Stimulated activated CD8-positive, alpha-beta memory T cell treated with anti-CD3 and anti-CD28 coated beads, Interleukin-2, amount 100 ng/mL, for 1 hour (primary cell): ENCODE data around the gene PPAN.

Experiments
- DNase-seq, 2 donors: peaks; one replicate each; pipeline ENCODE4 v3.0.0-alpha.2; 2020; ENCODE audit warnings: low read depth in 2 of 2

The PPAN gene

DNA sequence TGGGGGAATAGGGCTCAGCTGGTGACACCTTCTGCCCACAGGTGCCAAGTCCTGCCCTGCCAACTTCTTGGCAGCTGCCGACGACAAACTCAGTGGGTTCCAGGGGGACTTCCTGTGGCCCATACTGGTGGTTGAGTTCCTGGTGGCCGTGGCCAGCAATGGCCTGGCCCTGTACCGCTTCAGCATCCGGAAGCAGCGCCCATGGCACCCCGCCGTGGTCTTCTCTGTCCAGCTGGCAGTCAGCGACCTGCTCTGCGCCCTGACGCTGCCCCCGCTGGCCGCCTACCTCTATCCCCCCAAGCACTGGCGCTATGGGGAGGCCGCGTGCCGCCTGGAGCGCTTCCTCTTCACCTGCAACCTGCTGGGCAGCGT lies 7.4 kb downstream of the PPAN start:
- DNase-seq, result no peak

DNA sequence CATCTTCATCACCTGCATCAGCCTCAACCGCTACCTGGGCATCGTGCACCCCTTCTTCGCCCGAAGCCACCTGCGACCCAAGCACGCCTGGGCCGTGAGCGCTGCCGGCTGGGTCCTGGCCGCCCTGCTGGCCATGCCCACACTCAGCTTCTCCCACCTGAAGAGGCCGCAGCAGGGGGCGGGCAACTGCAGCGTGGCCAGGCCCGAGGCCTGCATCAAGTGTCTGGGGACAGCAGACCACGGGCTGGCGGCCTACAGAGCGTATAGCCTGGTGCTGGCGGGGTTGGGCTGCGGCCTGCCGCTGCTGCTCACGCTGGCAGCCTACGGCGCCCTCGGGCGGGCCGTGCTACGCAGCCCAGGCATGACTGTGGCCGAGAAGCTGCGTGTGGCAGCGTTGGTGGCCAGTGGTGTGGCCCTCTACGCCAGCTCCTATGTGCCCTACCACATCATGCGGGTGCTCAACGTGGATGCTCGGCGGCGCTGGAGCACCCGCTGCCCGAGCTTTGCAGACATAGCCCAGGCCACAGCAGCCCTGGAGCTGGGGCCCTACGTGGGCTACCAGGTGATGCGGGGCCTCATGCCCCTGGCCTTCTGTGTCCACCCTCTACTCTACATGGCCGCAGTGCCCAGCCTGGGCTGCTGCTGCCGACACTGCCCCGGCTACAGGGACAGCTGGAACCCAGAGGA lies 7.9 kb downstream of the PPAN start:
- DNase-seq, result no peak

DNA sequence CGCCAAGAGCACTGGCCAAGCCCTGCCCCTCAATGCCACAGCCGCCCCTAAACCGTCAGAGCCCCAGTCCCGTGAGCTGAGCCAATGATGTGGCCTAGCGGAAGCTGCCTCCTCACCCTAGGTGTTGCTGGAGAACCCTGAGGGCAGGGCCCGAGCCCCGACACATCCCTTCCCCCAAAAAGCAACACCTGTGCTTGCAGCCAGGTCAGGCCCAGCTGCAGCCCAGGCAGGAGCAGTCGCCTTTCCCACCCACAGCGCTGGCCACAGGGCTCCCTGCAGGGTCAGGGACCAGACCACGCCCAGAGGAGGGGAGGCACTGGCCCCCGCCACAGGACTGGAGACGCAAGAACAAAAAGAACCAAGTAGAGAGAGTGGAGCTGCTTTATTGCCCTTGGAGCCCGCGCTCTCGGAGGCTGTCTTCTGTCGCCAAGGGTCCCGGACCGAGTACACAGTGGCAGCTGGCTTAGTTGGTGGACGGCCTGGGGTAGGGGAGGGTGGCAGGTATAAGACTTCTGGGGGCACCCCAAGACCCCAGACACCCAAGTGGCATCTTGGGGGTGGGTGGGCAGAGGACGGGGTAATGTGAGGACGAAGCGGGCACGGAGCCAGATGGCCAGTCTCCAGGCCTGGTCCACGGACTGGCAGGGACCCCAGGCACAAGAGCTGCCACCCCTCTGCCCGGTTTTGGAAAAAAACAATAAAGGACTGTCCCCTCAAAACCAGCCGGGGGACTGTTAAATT lies 8.7 kb downstream of the PPAN start:
- no peak for DNase-seq

DNA sequence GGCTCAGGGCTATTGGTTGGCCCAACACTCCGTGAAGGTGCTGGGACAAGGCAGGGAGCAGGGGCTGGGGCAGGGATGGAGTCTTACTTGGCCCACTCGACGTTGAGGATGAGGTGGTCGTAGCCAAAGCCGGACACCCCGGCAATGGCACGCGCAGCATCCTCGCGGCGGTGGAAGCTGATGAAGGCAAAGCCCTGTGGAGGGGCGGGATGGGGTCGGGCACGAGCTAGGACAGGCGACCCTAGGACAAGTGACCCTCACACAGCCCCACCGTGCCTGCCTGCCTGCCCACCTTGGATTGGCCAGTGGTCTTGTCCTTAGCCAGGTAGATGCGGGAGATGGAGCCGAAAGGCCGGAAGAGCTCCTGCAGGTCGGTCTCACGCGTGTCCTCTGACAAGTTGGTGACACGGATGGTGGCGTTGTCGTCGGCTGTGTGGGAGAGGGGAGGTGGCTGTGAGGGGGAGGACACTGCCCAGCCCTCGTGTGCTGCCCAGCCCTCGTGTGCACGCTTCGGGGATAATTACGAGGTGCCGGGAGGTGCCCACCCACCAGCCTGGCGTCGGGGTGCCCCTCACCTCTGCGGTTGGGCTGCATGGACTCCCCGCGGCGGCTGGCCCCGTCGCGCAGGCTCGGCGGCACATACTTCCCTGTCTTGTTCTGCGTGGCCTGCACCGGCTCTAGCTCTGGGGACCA lies 9.4 kb downstream of the PPAN start:
- no peak for DNase-seq

DNA sequence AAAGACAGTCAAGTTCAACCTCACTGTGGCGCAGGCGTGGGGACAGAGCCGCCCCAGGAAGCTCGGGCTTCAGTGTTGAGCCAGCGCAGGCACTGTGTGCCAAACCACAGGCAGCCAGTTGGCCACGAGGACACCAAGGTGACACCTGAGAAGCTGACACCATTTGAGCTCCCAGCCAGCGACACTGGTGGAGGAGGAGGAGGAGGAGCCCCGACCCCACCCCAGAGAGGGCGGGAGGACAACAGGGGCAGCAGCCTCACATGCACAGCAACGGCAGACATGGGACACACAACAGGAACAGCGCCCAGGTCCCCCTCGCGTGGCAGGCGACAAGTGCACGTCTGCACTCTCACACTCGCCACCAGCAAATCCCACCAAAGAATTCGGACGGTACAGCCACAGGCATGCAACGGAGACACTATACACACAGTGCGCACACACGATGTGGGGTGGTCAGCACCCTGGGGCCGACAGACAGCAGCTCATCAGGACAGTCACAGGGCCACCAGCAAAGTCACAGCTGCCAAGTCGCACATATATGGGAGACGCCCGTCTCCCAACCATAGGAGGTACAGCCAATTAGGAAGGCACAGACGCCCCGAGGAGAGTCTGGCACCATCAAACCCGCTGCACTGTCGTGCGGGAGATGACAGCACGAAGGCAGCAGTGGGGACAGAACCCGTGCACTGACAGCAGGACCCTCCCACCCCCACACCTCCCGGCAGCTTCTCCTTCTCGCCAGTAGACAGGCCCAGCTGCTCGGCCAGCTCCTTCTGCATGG lies 10.1 kb downstream of the PPAN start:
- DNase-seq, result no peak

DNA sequence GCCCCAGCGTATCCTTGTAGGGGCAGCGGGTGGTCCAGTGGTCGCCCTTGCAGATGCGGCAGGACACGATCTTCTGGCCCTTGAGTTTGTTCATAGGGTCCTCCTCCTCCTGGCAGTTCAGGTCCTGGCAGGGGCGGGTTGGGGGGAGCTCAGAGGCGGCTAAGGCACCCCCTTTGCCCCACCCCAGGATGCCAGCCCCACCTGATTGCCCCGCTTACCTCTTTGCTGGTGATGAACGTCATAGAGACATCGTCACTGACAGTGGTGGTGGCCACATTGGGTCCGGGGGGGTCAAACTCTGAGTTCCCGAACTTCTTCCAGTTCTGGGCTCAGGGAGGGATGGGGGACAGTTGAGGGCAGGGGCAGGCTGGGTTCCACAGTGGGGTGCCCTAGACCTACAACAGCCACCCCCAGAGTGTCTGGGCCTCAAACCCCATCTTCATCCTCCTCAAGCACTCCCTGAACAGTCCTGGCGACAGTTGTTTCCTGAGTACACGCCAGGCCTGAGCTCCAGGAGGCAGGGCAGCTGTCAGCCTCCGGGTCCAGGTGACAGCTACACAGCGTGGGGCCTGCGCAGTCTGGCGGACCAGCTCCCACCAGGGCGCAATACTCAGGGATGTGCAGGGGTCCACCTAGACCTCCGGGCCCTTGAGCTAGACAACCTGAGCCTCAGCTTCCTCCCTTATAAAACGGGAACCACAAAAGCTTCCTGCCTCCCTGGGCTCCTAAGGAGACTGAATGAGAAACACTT lies 10.9 kb downstream of the PPAN start:
- DNase-seq, result no peak

DNA sequence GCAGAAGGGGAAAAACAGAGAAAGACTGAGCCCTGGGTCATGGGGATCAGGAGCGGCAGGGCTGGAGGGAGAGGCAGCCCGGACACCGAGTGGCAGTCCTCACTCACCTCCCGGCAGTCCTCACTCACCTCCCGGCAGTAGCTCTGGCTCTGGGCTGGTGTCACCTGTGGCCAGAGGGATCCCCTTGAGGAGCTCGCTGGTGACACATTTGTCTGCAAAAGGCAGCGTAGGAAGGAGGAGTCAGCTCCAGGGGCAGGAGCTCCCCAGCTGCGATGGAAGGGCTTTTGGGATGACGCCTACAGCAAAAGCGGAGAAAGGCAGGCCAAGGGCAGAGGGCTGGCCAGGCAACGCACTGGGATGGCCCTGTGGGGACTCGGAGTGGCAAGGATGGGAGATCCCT lies 12.8 kb downstream of the PPAN start:
- DNase-seq, result no peak

DNA sequence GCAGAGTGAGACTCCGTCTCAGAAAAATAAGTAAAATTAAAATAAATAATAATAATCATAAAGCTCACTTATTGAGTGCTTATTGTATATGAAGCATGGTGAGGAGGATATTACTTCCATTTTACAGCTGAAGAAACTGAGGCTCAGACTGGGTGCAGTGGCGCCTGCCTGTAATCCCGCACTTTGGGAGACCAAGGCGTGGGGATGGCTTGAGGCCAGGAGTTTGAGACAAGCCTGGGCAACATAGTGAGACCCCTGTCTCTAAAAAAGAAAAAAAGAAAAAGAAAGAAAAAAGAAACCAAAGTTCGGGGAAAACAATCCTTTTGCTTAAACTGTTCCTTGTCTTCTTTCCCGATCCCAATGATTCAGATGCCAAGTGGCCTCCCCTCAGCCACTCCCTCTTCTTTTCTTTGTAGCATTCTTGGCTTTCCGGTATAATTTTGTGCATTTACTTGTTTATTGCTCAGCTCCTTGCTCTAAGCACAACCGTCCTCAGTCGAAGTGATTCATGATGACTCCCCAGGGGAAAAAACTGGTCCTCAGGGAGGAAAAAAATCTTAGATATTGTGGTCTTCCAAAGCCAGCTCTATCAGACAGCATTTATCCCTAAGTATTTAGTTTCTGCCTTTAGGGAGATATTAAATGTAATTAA lies 14.5 kb downstream of the PPAN start:
- no peak for DNase-seq

DNA sequence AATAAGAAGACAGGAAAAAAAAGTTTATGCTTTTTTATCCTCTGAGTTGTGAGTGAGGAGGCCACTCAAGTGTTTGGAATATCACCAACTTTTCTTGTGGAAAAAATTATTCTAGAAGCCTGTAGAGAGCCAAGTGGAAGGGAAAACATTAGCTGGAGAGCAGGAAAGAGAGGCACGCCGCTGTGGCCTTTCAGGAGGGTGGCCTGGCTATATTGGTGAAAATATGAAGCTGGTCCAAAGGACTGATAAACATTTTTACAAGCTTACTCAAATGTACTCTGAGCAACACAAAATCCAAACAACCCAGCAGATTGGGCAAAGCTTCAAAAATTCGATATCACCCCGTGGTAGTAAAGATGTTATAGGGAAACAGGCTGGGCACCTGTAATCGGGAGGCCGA lies 15.9 kb downstream of the PPAN start:
- no peak for DNase-seq

DNA sequence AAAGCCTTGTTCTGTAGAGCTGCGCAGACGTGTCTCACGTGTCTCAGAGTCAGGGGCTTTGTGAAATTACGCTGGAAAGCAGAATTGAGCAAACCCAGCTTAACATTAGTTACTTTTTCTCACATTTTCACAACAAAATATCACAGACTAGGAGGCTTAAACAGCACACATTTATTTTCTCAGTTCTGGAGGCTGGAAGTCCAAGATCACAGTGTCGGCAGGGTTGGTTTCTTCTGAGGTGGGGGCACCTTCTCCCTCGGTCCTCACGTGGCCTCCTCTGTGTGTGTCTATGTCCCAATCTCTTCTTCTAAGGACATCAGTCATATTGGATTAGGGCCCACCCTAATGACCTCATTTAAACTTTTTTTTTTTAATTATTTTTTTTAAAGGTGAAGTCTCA lies 18.3 kb downstream of the PPAN start:
- DNase-seq, result no peak

DNA sequence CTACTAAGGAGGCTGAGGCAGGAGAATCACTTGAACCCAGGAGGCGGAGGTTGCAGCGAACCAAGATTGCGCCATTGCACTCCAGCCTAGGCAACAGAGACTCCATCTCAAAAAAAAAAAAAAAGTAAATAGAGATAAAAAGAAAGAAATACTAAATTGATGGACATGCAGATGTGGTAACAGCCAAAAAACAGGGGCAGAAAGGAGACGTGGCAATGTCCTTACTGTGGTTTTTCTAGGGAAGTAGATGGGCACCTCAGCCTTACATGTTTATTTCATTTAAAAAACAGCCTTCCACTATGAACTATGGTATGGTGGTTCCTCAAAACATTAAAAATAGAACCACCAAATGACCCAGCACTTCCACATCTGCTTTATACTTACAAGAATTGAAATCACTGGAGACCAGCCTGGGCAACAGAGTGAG lies 20.1 kb downstream of the PPAN start:
- DNase-seq, result no peak

DNA sequence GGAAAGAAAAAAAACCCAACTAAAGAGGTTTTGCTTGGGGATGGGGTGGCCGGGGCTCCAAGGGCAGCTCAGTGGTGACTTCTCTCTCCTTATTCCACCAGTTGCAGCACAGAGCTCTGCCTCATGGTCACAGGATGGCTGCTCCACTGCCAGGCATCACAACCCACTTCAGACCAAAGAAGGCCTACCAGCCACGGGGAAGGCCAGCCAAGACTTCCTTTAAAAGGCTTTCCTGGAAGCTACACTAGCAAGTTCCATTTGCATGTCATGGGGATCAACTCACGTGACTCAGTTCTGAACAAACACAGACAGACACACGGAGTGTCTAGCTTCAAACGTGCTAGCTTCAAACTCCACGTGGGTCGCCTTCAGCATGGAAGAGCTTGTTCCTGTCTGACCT lies 26.7 kb downstream of the PPAN start:
- DNase-seq, result no peak

DNA sequence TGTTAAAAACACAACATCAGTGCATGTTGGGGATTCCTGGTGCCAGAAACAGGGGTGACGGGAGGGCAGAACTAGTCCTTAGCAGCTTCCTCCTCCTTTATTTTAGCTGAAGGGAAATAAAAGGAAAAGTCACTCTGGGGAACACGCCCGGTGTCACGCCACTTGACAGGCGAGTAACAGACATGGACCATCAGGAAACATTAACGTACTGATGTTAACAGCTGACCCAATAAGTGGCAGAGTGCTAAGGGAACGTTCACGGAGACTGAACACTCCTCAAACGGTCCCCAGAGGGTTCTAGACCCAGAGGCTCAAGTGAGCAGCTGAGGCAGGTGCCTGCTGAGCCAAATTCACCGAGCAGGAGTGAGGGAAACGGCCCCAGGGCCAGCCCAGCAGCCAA lies 27.4 kb downstream of the PPAN start:
- DNase-seq, result no peak

DNA sequence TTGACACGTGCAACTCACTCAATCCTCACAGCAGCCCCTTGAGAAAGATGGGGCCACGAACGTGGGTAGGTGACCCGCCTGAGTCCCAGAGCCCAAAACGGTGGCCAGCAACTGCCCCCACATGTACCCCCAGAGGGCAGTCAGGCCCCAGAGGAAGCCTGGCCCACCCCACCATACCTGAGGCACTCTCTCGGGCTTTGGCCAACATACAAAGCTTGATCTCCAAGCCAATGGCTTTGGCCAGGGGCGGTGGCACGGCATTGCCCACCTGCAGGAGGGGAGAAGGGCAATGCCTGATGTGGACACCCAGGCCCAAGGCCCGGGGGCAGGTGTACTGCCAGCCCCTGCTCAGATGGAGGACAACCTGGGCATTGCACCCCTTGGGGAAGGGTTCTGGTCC lies 27.9 kb downstream of the PPAN start:
- no peak for DNase-seq

DNA sequence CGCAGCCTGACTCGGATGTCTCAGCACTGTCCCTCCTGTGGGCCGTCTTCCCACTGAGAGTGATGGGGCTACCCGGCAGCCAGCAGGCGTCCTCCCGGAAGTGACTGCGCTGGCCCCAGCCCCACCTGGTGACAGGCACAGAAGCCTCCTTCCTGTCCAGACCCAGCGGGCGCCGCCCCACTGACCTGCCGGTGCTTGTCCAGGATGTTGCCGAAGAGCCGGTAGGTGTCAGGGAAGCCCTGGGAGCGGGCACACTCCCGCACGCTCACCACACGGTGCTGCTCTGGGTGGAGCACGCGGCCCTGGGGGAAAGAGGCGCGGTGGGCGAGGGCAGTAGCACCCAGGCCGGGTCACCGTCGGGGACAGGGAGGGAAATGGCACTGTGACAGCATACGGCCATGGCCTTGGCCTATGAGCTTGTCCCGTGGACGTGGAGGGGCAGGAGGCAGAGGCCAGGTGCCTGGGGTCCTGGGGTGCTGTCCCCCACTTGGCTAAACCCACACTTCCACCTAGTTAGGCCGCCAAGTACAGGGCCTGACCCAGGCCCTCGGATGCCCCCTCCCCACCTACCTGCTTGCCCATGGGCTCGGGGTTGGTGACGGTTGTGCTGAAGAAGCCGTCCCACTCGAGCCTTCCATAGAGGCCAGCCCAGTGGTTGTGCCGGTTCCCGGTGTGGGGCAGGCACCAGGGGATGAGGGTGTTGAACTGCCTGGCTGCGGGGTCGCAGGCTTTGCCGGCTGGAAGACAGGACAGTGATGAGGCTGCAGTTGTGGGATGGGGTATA lies 29.6 kb downstream of the PPAN start:
- DNase-seq, result no peak

DNA sequence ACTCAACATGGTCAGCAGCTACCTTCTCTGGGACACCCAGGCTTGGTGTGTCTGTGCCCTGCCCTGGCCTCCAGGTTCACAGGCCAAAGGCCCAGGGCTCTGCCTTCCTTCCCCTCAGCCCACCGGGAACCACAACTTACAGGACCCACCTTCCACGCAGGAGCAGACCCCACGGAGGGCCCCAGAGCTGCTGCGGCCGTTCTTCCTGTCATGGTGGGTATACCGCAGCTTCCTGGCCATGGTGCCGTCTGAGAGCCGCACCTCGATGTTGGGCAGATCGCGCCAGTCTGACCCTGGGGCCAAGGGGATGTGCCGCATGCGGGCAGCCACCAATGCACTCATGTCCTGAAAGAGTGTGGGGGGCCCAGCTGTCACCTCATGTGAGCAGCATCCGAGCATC lies 30.8 kb downstream of the PPAN start:
- no peak for DNase-seq

DNA sequence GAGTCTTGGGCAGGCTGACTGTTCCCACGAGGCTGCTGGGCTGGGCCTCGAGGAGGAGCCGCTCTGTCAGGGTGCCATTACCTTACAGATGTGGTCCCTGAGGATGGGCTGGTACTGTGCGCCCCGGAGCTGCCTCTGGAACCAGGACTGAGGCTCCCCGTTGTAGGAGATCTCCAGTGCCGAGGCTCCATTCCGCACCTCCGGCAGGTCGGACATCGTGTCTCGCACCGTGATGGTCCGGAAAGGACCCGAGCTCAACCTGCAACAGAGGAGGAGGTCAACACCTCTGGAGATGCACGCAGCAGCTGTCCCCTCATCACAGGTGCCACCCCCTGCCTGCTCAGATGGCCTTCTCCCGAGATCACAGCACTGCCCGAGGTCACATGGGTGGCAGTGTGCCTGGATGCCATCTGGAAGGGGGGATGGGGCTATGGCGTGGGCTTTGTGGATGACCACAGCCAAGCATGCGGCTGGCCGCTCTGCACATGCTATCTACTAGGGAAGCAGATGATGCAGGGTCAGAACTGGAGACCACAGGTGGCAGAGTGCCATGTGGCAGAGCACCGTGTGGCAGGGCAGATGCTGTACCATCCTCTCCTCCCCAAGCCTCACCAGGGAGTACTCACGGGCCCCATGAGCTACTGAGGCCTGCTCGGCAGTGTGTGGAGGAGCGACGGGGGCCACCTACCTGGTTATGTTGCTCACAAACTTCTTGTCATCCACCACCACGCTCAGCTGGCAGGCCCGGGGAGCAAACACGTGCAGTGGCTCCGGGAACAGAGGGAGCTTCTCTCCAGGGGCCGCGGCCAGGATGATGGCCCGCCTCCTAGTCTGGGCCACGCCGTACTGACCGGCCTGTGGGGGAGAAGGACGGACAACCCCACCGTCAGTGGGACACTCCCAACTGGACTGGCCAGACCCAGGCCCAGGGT lies 31.9 kb downstream of the PPAN start:
- no peak for DNase-seq

DNA sequence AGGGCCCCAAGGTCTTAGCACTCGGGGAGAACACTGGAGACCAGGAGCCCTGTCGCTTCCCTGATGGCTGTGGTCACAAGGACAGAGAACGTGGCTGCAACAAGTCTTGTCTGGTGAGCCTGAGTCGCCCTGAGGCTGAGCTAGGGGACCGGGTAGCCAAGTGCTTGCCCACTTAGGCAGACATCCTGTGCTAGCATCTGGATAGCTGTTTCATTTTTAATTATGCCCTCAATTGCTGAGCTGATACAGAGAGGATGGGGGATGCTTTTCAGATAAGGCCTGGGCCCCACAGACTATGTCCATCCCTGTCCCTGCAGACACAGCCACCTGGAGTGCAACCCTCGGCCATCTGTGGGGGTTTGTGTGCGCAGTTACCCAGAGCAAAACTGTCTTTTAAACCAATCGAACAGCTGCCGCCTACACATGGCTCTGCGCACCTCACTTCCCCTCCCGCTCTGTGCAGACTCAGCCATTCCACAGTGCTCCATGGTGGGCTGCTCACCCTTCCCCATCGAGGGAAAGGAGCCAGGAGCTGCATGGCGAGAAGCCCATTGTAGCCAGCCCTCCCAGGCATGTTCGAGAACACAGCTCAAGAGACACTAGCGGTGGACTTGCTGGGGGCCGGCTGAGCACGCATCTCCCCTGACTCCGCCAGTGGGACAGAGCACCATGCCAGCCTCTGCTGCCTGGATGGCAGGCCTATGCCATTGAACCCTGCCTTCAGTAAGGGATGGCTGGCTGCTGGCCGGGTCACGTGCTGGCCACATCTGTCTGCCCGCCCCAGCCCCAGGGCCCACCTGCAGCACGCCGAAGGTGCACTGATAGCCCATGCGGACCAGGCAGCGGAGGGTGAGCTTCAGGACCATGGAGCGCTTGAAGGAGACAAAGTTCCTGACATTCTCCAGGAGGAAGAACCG lies 33.0 kb downstream of the PPAN start:
- no peak for DNase-seq
